GM10266 (cell line): ENCODE measurements around the gene RAX.

Experiments
- DNase-seq: peaks from one replicate; pipeline ENCODE4 v3.0.0; 2012; ENCODE audit errors: extremely low spot score
- TF ChIP-seq, protein P1 (sequence below): IDR thresholded peaks from 2 replicates; pipeline ENCODE4 v1.5.1; 2012; ENCODE audit warnings: mild to moderate bottlenecking, low read depth; ENCODE audit not compliant: control insufficient read depth, insufficient read depth; ENCODE audit errors: missing control alignments

The RAX gene

GRCh38 chr18:59273759-59274532 is 692 bp upstream of the RAX start:
- peak; percentile 13 for DNase-seq
- TF ChIP-seq, protein P1, sequence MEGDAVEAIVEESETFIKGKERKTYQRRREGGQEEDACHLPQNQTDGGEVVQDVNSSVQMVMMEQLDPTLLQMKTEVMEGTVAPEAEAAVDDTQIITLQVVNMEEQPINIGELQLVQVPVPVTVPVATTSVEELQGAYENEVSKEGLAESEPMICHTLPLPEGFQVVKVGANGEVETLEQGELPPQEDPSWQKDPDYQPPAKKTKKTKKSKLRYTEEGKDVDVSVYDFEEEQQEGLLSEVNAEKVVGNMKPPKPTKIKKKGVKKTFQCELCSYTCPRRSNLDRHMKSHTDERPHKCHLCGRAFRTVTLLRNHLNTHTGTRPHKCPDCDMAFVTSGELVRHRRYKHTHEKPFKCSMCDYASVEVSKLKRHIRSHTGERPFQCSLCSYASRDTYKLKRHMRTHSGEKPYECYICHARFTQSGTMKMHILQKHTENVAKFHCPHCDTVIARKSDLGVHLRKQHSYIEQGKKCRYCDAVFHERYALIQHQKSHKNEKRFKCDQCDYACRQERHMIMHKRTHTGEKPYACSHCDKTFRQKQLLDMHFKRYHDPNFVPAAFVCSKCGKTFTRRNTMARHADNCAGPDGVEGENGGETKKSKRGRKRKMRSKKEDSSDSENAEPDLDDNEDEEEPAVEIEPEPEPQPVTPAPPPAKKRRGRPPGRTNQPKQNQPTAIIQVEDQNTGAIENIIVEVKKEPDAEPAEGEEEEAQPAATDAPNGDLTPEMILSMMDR = no peak

GRCh38 chr18:59272221-59272888 is 899 bp downstream of the RAX start:
- TF ChIP-seq, protein P1 = no peak
- peak; percentile 42 for DNase-seq

GRCh38 chr18:59271606-59272220 is 1.5 kb downstream of the RAX start:
- DNase-seq = peak; percentile 11
- TF ChIP-seq, protein P1 = no peak

GRCh38 chr18:59270689-59271257 is 2.5 kb downstream of the RAX start:
- TF ChIP-seq, protein P1 = no peak
- DNase-seq = peak; percentile 30

- TF ChIP-seq, protein P1 = no peak
- no peak for DNase-seq
Measured at GRCh38 chr18:59269563-59270119, 3.6 kb downstream of the RAX start.

DNA sequence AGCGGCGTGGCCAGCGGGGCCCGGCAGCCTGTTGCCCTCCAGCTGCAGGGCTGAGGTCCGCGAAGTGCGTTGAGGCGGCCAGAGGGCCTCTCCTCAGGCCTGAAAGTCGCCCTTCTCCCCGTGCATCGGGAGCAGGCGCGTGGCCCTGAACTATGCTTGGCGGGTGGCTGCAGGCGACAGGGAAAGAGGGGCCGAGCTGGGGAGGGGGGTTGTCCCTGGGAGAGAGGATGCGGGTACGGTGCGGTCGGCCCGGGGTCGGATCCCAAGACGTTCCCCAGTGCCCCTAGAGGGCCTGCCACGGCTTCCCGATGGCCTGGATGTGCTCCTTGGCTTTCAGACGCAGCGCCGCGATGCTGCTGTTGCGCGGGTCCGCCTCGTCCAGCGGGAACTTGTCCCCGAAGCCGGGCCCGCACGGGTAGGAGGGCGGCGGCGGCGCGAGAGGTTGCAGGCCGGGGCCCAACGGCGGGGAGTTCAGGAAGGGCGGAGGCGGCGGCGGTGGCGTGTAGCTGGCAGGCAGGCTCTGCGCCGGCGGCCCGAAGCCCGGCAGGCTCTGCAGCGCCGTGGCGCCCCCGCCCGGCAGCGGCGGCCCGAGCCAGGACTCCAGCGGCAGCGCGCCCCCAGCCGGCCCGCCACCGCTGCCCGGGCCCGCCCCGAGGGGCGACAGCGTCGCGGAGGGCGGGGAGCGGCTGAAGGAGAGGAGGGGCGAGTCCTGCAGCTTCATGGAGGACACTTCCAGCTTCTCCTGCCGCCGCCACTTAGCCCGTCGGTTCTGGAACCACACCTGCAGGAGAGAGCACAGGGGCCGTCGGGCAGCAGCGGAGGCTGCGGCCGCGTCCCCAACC is 4.3 kb downstream of the RAX start:
- DNase-seq = peak; percentile 86
- TF ChIP-seq, protein P1 = peak; percentile 64
